GM18508 (cell line): ENCODE measurements around the gene ZXDB.
A peak's percentile ranks its signal among the peaks of the same experiment; 100 is the strongest.
"Not testable (repeated sequence)": the region's sequence is repeated elsewhere in the genome, so short reads cannot be mapped to it uniquely, and the experiment has no call there.

Source experiments
- ATAC-seq: cut with Tn5 transposase; IDR thresholded peaks from one replicate; pipeline ENCODE4 v1.9.1; 2021; ENCODE audit warnings: moderate number of reproducible peaks; ENCODE audit not compliant: insufficient read depth, unreplicated experiment

The ZXDB gene

GRCh38 chrX:57591284-57592159 is at the start of gene ZXDB:
TSS of gene ZXDB (plus strand) at chrX:57592011. CDS start at chrX:57592049, 38 bp downstream.
- ATAC-seq, result peak; percentile 34

GRCh38 chrX:57565198-57565597 is 26.6 kb upstream of the ZXDB start:
- ATAC-seq, result no peak

GRCh38 chrX:57573754-57574153 is 18.1 kb upstream of the ZXDB start:
- no peak for ATAC-seq

DNA sequence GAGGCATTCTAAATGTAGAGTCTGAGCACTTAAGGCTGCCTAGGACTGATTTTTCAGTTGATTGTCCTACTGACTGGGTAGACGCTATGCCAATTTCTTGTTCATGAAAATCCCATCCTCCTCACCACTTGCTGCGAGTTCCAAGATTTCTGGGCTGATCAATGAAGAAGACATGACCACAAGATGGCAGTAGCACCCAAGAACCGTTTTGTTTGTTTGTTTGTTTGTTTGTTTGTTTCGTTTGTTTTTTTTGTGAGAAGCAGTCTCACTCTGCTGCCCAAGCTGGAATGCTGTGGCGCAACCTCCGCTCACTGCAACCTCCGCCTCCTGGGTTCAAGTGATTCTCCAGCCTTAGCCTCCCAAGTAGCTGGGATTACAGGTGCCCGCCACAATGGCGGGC is 8.9 kb upstream of the ZXDB start:
- ATAC-seq, result not testable (repeated sequence)

DNA sequence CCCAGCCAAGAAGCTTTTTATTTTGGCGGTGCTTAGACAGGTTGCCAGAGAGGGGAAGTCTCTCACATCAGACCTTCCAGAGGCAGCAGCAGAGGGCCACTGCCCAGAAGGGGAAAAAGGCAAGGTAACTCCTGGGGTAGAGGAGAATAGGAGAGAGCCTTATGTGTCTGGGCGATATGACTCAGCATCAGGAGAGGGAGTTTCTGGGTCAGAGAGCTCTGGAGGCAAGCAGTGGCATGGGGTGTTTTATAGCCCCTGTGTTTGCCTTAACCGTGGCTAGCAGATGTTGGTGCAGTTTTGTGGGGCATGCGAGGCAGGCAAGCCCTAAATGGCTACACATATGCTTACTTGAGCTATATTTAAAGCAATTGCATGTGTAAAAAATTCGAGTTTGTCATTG is 8.3 kb upstream of the ZXDB start:
- no peak for ATAC-seq

DNA sequence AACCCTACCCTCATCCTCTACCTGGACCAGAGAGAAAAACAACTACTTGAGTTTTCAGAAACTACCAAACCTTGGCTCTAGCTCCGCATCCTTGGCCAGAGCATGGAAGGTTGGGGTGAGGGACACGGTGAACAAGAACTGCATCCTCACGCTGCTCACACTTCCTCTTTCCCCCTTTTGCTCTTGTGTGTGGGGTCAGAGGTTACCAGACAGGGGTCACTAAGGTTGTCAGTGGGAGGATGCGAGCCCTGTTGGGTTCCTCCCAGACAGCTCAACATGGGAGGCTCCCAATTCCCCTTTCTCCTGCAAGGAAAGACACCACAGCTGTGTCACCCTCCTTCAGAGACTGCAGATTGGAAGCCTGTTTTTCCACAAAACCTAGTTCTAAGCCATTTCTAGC is 5.5 kb upstream of the ZXDB start:
- no peak for ATAC-seq

GRCh38 chrX:57587062-57587461 is 4.7 kb upstream of the ZXDB start:
- no peak for ATAC-seq

DNA sequence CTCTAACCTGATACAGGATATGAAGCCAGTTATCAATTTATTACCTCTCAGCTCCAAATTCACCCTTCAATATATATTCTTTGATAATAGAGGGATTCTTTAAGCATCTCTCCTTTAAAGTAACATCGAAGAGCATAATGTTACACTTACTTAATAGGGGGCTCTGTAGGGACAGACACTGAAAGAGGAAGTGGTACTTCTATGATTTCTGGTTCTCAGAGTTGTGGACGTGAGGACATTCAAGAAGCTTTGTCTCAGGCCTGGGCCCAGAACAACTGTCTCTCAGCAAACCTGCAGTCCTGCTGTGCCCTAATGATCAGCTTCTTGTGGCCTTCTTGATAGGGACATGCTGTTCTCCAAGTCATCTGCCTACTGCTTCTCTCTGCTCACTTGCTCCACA is 4.2 kb upstream of the ZXDB start:
- peak; percentile 50 for ATAC-seq

- ATAC-seq, result peak; percentile 51
These were observed 516 bp downstream of the ZXDB start for GRCh38 chrX:57592160-57592893.

DNA sequence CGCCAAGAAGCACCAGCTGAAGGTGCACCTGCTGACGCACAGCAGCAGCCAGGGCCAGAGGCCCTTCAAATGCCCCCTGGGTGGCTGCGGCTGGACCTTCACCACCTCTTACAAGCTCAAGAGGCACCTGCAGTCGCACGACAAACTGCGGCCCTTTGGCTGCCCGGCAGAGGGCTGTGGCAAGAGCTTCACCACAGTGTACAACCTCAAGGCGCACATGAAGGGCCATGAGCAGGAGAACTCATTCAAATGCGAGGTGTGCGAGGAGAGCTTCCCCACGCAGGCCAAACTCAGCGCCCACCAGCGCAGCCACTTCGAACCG is 1.0 kb downstream of the ZXDB start:
- peak; percentile 23 for ATAC-seq

GRCh38 chrX:57595381-57595811 is 3.6 kb downstream of the ZXDB start:
- ATAC-seq, result no peak

DNA sequence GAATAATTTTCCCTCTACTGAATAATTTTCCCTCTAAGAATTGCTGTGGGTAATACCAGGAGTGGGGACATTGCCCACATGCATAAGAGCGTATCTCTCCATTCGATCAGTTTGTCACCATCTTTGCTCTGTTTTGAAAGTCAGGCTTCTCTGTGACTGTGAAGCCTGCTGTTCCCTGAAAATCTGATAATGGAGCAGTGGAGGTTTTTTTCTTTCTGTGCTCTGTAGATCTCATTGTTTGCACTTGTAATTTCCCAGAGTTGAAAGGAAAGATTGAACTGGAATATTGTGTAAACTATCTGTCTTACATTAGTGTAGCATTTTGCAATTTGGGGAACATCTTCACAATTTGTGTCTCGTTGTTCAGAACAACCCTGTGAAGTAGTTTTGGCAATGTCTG is 4.3 kb downstream of the ZXDB start:
- ATAC-seq, result no peak

DNA sequence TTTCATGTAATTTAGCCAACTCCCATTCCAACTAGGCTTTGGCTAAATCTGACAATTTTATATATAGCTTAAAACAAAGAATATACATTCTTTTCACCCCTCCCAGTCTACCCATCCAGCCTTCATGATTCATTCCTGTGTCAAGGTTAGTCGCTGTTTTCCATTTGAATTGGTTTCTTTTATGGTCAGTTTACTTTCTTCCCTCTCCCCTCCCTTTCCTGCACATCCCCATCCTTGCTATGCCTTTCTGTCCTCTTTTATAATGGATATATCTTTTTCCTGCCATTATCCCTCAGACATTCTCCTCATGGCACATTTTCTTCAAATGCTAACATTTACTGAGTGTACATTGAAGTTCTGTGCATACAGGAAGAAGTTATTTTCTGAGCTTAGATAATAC is 4.7 kb downstream of the ZXDB start:
- ATAC-seq, result no peak

GRCh38 chrX:57607295-57608187 is 15.7 kb downstream of the ZXDB start:
- no peak for ATAC-seq

DNA sequence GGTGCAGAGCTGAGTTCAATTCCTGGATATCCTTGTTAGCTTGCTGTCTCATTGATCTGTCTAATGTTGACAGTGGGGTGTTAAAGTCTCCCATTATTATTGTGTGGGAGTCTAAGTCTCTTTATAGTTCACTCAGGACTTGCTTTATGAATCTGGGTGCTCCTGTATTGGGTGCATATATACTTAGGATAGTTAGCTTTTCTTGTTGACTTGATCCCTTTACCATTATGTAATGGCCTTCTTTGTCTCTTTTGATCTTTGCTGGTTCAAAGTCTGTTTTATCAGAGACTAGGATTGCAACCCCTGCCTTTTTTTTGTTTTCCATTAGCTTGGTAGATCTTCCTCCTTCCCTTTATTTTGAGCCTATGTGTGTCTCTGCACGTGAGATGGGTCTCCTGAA is 21.5 kb downstream of the ZXDB start:
- not testable (repeated sequence) for ATAC-seq

DNA sequence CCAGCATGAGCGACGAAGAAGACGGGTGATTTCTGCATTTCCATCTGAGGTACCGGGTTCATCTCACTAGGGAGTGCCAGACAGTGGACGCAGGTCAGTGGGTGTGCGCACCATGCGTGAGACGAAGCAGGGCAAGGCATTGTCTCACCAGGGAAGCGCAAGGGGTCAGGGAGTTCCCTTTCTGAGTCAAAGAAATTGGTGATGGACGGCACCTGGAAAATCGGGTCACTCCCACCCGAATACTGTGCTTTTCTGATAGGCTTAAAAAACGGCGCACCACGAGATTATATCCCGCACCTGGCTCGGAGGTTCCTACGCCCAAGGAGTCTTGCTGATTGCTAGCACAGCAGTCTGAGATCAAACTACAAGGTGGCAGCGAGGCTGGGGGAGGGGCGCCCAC is 37.6 kb downstream of the ZXDB start:
- ATAC-seq, result not testable (repeated sequence)

- no peak for ATAC-seq
These were observed 48.8 kb downstream of the ZXDB start for GRCh38 chrX:57640674-57641016.

DNA sequence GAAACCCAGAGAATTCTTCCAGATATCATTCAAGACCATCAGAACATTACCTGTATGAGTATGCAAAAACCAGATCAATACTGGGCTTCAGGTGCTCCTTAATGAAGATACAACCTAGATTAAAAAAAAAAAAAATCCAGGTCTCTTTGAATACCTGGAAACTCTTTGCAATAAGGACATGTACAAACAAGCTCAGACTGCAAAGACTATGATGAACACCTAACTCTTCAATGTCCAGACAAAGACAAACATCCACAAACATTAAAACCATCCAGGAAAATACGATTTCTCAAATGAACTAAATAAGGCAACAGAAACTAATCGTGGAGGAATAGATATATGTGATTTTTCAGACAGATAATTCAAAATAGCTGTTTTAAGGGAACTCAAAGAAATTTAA is 49.5 kb downstream of the ZXDB start:
- no peak for ATAC-seq

DNA sequence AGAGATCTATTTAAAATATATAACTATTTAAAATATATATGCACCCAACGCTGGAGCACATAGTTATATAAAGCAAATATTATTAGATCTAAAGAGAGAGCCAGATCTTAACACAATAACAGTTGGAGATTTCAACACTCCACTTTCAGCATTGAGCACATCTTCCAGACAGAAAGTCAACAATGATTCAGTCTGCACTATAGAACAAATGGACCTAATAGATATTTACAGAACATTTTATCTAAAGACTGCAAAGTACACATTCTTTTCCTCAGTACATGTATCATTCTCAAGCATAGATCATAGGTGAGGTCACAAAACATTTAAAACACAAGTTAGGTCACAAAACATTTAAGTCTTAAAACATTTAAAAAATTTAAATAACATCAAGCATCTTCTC is 51.9 kb downstream of the ZXDB start:
- ATAC-seq, result no peak

DNA sequence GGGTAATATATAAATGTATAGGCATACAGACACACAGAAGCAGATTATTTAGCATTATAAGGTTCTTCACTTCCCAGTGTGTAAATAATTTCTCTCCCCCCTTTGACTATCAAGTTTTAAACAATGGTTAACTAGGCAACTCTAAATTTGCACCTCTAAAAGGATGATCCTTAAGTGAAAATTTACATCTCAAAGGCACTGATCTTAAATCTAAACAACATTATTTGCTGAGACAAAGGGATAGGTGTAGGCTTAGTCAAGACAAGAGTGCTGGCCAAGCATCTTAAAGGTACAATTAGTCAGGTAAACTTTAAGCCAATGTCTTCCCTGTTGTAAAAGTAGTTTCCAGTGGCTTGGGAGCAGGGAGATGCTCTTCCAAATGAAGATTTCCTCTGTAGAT is 55.2 kb downstream of the ZXDB start:
- ATAC-seq, result no peak
